K562 (cell line): ENCODE measurements around the gene HHATL.

ENCODE experiments used
- CHD2 ChIP-seq: IDR thresholded peaks from 2 replicates; pipeline ENCODE4 v1.6.1; 2011; ENCODE audit warnings: low read depth, low read length
- YY1 ChIP-seq, 3 experiments: IDR thresholded peaks; 2 replicates each; pipeline ENCODE4 v1.6.1; 2011; ENCODE audit warnings: low read length in 2 of 3, mild to moderate bottlenecking in 2 of 3, moderate library complexity in 2 of 3, borderline replicate concordance in 1 of 3, control low read depth in 1 of 3, low read depth in 1 of 3; ENCODE audit not compliant: insufficient read depth in 3 of 3, insufficient replicate concordance in 2 of 3, control insufficient read depth in 1 of 3, insufficient read length in 1 of 3; ENCODE audit errors: extremely low read depth in 1 of 3

- no peak for TF ChIP-seq YY1 (IDR thresholded peaks at IDR 0.05; ENCODE audit: borderline replicate concordance in 1 of 3, control insufficient read depth in 1 of 3, extremely low read depth in 1 of 3, insufficient read depth in 3 of 3, insufficient read length in 1 of 3, insufficient replicate concordance in 2 of 3, low read depth in 1 of 3, low read length in 2 of 3)
- TF ChIP-seq CHD2 = no peak
Measured at GRCh38 chr3:42712344-42712648, 9.7 kb upstream of the HHATL start.
